K562 (cell line): ENCODE measurements around the gene CIB1. TPM values are rescaled to one million over a fixed set of nuclear protein-coding genes. Genes with fewer than 3 reads are reported as not detected.
A peak's percentile ranks its signal among the peaks of the same experiment; 100 is the strongest.

Experiments
- CBFA2T3 ChIP-seq: fragments of 450-650 bp; IDR thresholded peaks from 2 replicates; pipeline ENCODE4 v1.6.1; 2017
- CXXC5 ChIP-seq: fragments of 250-450 bp; sonication (Bioruptor Pico); IDR thresholded peaks from 2 replicates; pipeline ENCODE4 v1.8.0; 2022; ENCODE audit warnings: inconsistent platforms, mild to moderate bottlenecking, moderate library complexity
- DPF2 ChIP-seq: fragments of 450-650 bp; IDR thresholded peaks from 2 replicates; pipeline ENCODE4 v1.6.1; 2016
- FOXJ2 ChIP-seq: fragments of 200-800 bp; sonication (Bioruptor generic); IDR thresholded peaks from 2 replicates; pipeline ENCODE4 v1.6.1; 2016; ENCODE audit warnings: missing genetic modification characterization, missing compliant biosample characterization
- FOXP1 ChIP-seq: sonication (generic); formaldehyde crosslinking; IDR thresholded peaks from 2 replicates; pipeline ENCODE4 v1.8.0; 2022; ENCODE audit warnings: mild to moderate bottlenecking, missing genetic modification reagents
- GATA2 ChIP-seq: sonication (generic); formaldehyde crosslinking; IDR thresholded peaks from 2 replicates; pipeline ENCODE4 v1.4.0; 2020; ENCODE audit warnings: mild to moderate bottlenecking, missing genetic modification reagents
- KAT7 ChIP-seq: sonication (generic); formaldehyde crosslinking; IDR thresholded peaks from 2 replicates; pipeline ENCODE4 v1.8.0; 2022; ENCODE audit warnings: missing genetic modification reagents, mild to moderate bottlenecking, borderline replicate concordance
- MTA2 ChIP-seq: fragments of 450-650 bp; IDR thresholded peaks from 2 replicates; pipeline ENCODE4 v1.6.1; 2016; ENCODE audit warnings: low read depth
- NCOR1 ChIP-seq: fragments of 450-650 bp; IDR thresholded peaks from 2 replicates; pipeline ENCODE4 v1.6.1; 2016; ENCODE audit warnings: mild to moderate bottlenecking, moderate library complexity
- NUFIP1 ChIP-seq: fragments of 450-650 bp; IDR thresholded peaks from 2 replicates; pipeline ENCODE4 v1.6.1; 2018; ENCODE audit not compliant: partially characterized antibody
- POLR2AphosphoS5 ChIP-seq: IDR thresholded peaks from 2 replicates; pipeline ENCODE4 v1.6.1; 2011; ENCODE audit warnings: mild to moderate bottlenecking, low read depth, low read length, moderate library complexity; ENCODE audit not compliant: control insufficient read depth, insufficient read depth
- PRMT5 ChIP-seq: sonication (generic); formaldehyde crosslinking; IDR thresholded peaks from 2 replicates; pipeline ENCODE4 v1.5.0; 2020; ENCODE audit warnings: missing genetic modification reagents
- SMARCA4 ChIP-seq: fragments of 450-650 bp; IDR thresholded peaks from 2 replicates; pipeline ENCODE4 v1.6.1; 2016
- ZBTB7A ChIP-seq: IDR thresholded peaks from 2 replicates; pipeline ENCODE4 v1.6.1; 2011; ENCODE audit warnings: low read depth, mild to moderate bottlenecking, low read length, moderate library complexity, borderline replicate concordance; ENCODE audit not compliant: control insufficient read depth
- ZC3H11A ChIP-seq: IDR thresholded peaks from 2 replicates; pipeline ENCODE4 v1.6.1; 2012; ENCODE audit warnings: low read depth, low read length, improper control_type of control experiment
- ZNF586 ChIP-seq: fragments of 450-650 bp; formaldehyde crosslinking; conservative IDR thresholded peaks from 2 replicates; pipeline ENCODE4 v1.4.0; 2020; ENCODE audit warnings: mild to moderate bottlenecking, moderate library complexity
- ZNF699 ChIP-seq: fragments of 250-450 bp; sonication (Bioruptor Pico); IDR thresholded peaks from 2 replicates; pipeline ENCODE4 v1.8.0; 2021; ENCODE audit warnings: mild to moderate bottlenecking, moderate library complexity; ENCODE audit not compliant: insufficient replicate concordance
- ZNF76 ChIP-seq: fragments of 250-450 bp; sonication (Bioruptor Pico); IDR thresholded peaks from 2 replicates; pipeline ENCODE4 v1.4.0; 2020; ENCODE audit warnings: mild to moderate bottlenecking, moderate library complexity, borderline replicate concordance
- polyA plus RNA-seq, 8 experiments: library from polyadenylated mRNA; depleted of rRNA in 4 of 8; stranded (reverse) in 5 of 8; unstranded in 3 of 8; fragments of >200 nt; fragmentation: Nextera tagmentation in 2 of 8; fragmentation: Illumina TruSeq in 1 of 8; extraction: Ambion mirVana in 2 of 8; extraction: Trizol in 1 of 8; gene quantifications; 2 replicates each; pipeline versions ENCODE4 v1.2.1 to v1.2.3, GENCODE V29; 2011 to 2014; ENCODE audit warnings: inconsistent platforms in 1 of 8, missing spikeins in 1 of 8
- total RNA-seq, 7 experiments: library from RNA; depleted of rRNA in 6 of 7; stranded (reverse); fragments of >200 nt in 6 of 7; fragmentation: Illumina TruSeq in 2 of 7; extraction: Trizol in 2 of 7; gene quantifications; 2 replicates each; pipeline versions ENCODE4 v1.2.1 to v1.2.3, GENCODE V29; 2011 to 2021; ENCODE audit warnings: low replicate concordance in 1 of 7
- TF ChIP-seq, protein P1 (sequence below): fragments of 200-800 bp; sonication (Bioruptor generic); IDR thresholded peaks from 2 replicates; pipeline ENCODE4 v1.6.1; 2016; ENCODE audit warnings: missing genetic modification characterization, missing compliant biosample characterization
- TF ChIP-seq, protein P2 (sequence below): fragments of 450-650 bp; IDR thresholded peaks from 2 replicates; pipeline ENCODE4 v1.6.1; 2016; ENCODE audit warnings: low read depth, mild to moderate bottlenecking, moderate library complexity
- TF ChIP-seq, protein P3 (sequence below): fragments of 450-650 bp; formaldehyde crosslinking; IDR thresholded peaks from 2 replicates; pipeline ENCODE4 v1.4.0; 2022; ENCODE audit warnings: mild to moderate bottlenecking, moderate library complexity
- TF ChIP-seq, protein P4 (sequence below): conservative IDR thresholded peaks from 2 replicates; pipeline ENCODE4 v1.6.1; 2011; ENCODE audit warnings: low read depth, mild to moderate bottlenecking, low read length; ENCODE audit not compliant: control insufficient read depth

Gene CIB1
- total and polyA plus RNA-seq, 9 of the 15 experiments (the other 6 are each of a cell fraction or from before 2014, with no cell fraction given), result 14.9 to 136 (median 64.5) TPM

DNA sequence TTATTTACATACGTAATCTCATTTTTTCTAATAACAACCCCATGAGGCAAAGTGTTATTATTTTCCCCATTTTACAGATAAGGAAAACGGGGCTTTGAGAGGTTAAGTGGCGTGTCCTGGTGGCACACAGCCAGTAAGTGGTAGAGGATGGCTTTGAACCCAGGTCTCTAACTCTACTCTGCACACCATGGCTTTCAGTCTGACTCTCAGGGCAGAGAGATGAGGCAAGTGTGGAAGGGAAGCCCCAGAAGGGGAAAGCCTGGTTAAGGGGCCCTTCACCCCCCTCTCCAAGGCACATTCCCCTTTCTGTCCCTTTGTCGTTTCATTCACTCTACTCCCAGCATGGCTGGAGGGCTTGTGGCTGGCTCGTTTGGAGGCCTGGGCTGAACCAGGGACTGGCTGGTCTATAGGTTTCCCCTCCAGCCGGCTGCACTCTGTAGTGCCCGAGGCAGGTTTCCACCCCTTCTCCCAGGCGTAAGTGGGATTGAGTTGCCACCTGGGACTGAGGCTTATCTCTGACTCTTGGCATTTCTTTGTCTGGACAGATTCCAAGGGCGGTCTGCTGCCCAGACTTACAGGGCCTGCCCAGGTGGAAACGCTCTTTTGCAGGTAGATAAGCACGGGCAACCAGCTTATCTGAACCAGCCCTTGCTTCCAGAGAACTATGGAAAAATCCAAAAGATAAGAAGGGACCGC, 20.5 kb downstream of the CIB1 start (continued):
- TF ChIP-seq MTA2, result peak; percentile 36; the same call in 1 of the 2 replicates
- TF ChIP-seq NCOR1, result 0 out of 2 replicates have a peak, but pooled peaks have one; percentile 45
- TF ChIP-seq PRMT5, result no peak
- peak; percentile 23; the same call in 1 of the 2 replicates for TF ChIP-seq GATA2
- TF ChIP-seq, protein P1, sequence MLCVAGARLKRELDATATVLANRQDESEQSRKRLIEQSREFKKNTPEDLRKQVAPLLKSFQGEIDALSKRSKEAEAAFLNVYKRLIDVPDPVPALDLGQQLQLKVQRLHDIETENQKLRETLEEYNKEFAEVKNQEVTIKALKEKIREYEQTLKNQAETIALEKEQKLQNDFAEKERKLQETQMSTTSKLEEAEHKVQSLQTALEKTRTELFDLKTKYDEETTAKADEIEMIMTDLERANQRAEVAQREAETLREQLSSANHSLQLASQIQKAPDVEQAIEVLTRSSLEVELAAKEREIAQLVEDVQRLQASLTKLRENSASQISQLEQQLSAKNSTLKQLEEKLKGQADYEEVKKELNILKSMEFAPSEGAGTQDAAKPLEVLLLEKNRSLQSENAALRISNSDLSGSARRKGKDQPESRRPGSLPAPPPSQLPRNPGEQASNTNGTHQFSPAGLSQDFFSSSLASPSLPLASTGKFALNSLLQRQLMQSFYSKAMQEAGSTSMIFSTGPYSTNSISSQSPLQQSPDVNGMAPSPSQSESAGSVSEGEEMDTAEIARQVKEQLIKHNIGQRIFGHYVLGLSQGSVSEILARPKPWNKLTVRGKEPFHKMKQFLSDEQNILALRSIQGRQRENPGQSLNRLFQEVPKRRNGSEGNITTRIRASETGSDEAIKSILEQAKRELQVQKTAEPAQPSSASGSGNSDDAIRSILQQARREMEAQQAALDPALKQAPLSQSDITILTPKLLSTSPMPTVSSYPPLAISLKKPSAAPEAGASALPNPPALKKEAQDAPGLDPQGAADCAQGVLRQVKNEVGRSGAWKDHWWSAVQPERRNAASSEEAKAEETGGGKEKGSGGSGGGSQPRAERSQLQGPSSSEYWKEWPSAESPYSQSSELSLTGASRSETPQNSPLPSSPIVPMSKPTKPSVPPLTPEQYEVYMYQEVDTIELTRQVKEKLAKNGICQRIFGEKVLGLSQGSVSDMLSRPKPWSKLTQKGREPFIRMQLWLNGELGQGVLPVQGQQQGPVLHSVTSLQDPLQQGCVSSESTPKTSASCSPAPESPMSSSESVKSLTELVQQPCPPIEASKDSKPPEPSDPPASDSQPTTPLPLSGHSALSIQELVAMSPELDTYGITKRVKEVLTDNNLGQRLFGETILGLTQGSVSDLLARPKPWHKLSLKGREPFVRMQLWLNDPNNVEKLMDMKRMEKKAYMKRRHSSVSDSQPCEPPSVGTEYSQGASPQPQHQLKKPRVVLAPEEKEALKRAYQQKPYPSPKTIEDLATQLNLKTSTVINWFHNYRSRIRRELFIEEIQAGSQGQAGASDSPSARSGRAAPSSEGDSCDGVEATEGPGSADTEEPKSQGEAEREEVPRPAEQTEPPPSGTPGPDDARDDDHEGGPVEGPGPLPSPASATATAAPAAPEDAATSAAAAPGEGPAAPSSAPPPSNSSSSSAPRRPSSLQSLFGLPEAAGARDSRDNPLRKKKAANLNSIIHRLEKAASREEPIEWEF (CRISPR knock-in tag), result no peak
- no peak for TF ChIP-seq FOXJ2 (tag)
- no peak for TF ChIP-seq ZNF699
- TF ChIP-seq ZNF76 (CRISPR knock-in tag), result no peak
- TF ChIP-seq, protein P2, sequence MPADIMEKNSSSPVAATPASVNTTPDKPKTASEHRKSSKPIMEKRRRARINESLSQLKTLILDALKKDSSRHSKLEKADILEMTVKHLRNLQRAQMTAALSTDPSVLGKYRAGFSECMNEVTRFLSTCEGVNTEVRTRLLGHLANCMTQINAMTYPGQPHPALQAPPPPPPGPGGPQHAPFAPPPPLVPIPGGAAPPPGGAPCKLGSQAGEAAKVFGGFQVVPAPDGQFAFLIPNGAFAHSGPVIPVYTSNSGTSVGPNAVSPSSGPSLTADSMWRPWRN, result no peak
- TF ChIP-seq NUFIP1, result no peak
- peak; percentile 81 for TF ChIP-seq CBFA2T3
- TF ChIP-seq, protein P3, sequence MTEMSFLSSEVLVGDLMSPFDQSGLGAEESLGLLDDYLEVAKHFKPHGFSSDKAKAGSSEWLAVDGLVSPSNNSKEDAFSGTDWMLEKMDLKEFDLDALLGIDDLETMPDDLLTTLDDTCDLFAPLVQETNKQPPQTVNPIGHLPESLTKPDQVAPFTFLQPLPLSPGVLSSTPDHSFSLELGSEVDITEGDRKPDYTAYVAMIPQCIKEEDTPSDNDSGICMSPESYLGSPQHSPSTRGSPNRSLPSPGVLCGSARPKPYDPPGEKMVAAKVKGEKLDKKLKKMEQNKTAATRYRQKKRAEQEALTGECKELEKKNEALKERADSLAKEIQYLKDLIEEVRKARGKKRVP (CRISPR knock-in tag), result no peak
- no peak for TF ChIP-seq ZC3H11A
- no peak for TF ChIP-seq SMARCA4
- peak; percentile 59 for TF ChIP-seq CXXC5 (CRISPR knock-in tag)
- TF ChIP-seq FOXP1 (CRISPR knock-in tag), result no peak
- no peak for TF ChIP-seq ZBTB7A
- TF ChIP-seq DPF2, result peak; percentile 41; the same call in 1 of the 2 replicates
- TF ChIP-seq POLR2AphosphoS5, result peak; percentile 28; the same call in 1 of the 2 replicates
- TF ChIP-seq, protein P4, sequence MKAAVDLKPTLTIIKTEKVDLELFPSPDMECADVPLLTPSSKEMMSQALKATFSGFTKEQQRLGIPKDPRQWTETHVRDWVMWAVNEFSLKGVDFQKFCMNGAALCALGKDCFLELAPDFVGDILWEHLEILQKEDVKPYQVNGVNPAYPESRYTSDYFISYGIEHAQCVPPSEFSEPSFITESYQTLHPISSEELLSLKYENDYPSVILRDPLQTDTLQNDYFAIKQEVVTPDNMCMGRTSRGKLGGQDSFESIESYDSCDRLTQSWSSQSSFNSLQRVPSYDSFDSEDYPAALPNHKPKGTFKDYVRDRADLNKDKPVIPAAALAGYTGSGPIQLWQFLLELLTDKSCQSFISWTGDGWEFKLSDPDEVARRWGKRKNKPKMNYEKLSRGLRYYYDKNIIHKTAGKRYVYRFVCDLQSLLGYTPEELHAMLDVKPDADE, result no peak
- no peak for TF ChIP-seq KAT7 (CRISPR knock-in tag)
- no peak for TF ChIP-seq ZNF586
